NCI-H82 (cell line): ENCODE data around the gene USP32.
"Not testable (repeated sequence)": the region's sequence is repeated elsewhere in the genome, so short reads cannot be mapped to it uniquely, and the experiment has no call there.

Experiments
- DNase-seq: peaks from one replicate; lab custom pipeline; 2025; lab: John Stamatoyannopoulos, UW

The USP32 gene

DNA sequence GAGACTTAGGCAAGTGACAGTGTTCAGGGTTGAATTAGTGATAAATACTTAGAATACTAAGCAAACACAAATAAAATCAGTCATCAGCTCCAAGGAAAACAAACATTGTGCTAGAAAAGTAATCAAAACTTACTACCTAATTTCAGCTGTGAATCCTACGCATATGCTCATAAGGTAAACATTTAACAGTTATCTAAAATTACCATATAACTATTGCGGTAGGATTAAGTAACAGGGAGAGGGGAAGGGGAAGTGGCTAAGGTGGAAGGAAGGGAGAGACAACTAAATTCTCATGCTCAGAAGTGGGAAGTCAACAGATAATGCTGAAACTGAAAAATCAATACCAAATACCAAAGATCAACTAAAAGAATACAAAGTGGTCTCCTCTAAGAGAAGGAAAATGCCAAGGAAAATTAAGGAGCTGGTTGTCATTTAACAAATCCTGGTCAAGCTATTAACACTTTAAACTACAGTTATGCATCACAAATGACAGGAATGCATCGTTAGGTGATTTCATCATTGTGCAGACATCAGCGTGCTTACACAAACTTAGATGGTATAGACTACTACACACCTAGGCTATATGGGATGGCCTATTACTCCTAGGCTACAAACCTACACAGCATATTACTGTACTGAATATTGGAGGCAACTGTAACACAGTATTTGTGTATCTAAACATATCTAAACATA, 20.0 kb downstream of the USP32 start:
- no peak for DNase-seq

DNA sequence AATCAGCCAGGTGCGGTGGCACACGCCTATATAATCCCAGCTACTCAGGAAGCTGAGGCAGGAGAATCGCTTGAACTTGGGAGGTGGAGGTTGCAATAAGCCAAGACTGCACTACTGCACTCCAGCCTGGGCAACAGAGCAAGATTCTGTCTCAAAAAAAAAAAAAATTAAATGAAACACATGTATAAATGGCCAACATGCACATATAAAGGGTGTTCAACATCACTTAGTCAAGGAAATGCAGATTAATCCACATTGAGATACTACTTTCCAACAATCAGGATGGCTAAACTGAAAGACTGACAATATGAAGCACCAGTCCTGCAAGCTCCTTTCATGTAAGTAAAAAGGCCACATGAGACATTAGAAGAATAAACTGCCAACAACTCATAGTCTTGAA, 20.5 kb downstream of the USP32 start:
- DNase-seq: no peak

DNA sequence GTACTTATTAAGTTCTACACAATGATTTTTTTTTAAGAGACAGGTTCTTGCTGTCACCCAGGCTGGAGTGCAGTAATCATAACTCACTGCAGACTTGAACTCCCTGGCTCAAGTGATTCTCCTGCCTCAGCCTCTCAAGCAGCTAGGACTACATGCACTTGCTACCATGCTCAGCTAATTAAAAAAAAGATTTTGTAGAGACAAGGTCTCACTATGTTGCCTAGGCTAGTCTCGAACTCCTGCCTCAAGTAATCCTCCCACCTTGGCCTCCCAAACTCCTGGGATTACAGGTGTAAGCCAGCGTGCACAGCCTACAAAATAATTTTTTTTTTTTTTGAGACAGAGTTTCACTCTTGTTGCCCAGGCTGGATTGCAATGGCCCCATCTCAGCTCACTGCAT, 22.2 kb downstream of the USP32 start:
- no peak for DNase-seq

DNA sequence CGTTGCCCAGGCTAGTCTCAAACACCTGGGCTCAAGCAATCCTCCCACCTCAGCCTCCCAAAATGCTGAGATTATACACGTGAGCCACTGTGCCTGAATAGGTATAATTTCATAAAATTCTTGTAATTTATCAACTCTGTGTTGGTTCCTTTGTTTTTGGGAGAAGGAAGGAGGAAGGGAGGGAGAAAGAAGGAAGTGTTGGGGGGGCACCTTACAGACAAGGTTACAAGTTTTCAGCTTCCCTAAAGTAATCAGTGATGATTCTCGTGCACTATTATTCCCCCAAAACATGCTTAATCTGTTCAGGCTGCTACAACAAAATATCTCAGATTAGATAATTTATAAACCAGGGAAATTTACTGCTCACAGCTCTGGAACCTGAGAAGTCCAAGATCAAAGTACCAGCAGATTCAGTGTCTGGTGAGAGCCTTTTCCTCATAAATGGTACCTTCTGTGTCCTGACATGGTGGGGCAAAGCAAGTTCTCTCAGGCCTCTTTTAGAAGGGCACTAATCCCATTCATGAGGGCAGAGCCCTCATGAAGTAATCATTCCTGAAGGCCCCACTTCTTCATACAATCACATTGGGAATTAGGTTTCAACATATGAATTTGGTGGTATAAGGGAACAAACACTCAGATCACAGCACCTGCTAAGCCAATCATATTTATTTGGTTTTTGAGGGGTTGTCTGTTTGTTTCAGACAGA, 28.1 kb downstream of the USP32 start:
- no peak for DNase-seq

DNA sequence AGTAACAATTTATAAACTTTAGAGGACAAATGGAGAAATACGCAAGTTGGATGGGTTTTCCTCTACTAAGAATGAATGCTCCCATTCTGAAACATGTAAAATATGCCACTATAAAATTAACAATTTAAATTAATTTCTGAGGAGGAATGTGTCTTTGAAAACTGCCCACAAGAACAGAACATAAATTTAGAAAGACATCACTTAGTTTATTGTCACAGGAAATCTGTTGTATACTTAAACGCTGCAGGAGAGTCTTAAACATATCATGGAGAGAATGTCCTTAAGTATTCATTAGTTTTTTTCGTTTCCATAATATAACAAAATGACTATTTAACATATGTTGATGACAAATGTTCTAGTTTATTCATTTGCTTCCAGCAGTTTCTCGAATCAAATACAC, 29.6 kb downstream of the USP32 start:
- DNase-seq: no peak

DNA sequence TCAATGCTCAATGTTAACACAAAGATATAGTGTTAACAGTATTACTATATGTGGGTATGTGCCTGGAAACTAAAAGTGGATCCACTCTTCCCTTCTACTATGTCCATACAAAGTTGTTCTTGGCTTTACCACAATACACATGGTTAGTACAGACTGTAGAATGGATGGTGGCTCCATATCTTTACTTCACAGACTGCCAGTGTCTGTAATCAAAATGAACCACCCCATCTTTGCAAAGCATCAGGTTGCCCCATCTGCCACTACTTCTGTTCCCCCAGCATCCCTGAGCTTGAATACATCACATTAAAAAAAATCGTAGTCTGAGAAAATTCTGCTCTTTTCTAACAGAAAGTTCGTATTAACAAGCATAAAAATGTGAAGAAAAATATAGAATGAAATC, 30.0 kb downstream of the USP32 start:
- no peak for DNase-seq

DNA sequence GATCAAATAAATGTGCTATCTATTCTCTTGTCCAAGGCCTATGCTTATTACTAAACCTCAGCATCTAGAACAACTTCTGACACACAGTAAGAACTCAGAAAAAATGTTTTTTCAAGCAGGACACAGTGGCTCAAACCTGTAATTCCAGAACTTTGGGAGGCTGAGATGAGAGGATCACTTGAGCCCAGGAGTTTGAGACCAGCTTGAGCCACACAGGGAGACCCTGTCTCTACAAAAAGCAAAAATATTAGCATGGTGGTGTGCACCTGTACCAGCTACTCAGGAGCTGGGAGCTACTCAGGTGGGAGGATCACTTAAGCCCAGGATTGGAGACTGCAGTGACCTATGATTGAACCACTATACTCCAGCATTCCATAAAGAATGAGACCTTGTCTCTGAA, 32.5 kb downstream of the USP32 start:
- DNase-seq: no peak

DNA sequence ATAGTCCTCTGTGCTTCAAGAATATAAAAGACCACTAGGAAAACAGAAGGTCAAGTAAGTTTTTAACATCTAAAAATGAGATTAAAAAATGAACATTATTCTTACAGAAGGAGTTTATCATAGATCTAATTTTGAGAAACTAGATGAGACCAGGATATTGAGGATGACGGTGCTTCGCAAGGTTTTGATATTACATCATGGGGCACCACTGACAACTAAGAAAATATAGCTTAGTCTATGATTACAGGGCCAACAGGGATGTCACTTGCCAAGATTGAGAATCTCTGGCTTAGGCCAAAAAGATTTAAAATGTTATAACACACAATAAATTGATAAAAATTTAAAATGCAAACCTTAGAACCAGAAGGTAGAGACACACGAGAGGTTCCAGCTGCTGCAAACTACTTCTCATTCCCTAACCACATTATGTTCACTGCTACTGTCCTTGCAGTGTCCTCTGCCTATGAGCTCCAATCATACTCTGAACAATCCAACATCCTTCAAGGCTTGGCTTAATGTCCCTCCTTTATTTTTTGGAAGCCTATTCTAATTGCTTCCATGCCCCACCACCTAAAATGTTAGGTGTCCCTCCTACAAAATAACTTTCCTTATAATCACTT, 33.2 kb downstream of the USP32 start:
- no peak for DNase-seq

DNA sequence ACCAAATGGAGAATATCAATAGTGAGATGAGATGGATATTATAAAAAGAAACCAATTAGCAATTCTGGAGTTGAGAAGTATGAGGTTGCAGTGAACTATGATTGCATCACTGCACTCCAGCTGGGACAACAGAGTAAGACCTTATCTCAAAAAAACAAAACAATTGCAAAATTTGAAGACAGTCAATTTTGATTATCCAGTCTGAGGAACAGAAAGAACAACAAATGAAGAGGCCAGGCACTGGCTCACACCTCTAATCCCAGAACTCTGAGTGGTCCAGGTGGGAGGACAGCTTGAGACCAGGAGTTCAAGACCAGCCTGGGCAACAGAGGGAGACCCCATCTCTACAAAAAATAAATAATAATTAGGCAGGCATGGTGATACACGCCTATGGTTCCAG, 35.0 kb downstream of the USP32 start:
- DNase-seq: no peak

DNA sequence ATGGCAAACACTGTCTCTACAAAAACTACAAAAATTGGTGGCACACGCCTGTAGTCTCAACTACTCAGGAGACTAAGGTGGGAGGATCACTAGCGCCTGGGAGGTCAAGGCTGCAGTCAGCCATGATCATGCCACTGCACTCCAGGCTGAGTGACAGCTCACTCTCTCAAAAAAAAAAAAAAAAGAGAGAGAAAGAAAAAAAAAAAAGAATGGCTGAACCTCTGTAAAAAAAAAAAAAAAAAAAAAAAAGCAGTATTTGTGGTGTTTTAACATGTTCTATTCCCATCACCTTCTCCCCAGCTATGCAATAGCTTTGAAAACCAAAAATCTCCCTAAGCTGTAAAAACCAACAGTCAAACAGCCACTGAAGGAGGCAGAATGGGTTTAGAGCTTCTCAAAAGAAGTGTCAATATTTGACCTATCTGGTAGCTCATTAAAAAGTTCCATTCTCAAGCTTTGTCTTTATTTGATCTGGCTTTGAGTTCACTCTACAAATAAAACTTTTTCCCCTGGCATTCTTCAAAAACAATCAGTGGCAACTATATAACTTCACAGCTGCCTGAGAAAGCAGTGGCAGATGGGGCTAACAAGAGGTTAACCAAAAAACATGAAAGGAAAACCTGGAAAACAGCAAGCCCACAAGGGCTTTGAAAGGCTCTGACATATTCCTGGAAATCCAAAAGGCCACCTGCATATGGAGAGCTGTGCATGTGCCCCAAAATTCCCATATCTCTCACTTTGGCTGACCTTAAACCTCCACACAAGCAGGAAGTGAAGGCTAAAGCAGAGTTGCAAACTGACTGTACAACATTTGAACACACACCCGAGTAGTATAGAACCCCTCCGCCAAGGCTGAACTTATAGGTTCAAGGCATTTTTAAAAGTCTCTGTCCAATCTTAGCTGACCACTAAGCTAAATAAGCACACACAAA, 36.0 kb downstream of the USP32 start:
- no peak for DNase-seq

DNA sequence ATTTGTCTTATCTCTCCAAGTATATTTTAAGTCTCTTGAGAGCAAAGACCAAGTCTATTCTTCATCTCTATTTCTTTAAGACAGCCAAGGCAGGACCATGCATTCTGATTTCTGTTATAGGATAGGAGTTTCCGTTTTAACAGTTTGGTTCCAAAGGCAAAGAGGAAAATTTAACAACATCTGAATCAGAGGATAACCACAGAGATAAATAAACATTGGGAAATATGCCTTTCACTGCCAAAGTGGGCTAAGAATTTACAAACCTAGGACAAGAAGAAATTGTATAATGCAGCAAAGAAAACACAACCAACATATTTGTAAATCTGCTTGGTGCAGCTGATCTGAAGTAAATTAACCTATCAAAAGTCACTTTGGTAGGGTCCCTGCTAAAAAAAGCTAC, 37.7 kb downstream of the USP32 start:
- DNase-seq: no peak

DNA sequence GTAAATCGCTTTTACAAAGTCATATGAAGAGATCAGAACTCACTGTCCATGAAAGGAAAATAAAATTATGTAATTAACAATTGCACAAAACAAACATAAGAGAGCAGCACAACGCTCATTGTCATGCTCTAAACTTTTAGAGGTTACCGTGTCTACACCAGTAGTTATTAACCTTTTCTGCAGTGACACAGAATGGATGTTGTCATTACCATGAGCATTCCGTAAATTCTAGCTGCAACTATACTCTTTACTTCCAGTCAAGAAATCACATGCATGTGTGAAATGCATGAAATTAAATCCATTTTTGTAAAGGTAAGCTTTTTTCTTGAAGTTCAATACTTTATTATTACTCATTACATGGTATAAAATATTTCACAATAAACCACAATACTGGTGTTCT, 38.2 kb downstream of the USP32 start:
- DNase-seq: no peak

DNA sequence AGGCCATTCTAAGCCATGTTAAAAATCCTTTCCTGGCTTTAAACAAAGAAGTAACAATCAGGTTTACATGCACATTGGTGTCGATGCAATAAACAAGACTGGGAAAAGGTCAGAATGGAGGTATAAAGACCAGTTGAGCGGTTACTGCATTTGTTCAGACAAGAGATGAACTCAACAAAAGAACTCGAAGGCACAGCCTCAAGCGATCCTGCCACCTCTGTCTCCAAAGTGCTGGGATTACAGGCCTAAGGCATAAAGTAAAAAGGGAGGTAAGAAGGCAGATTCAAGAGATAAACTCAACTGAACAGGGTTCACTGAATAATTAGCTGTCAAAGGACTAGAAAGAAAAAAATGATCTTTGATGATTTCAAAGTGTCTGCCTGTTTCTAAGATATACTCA, 39.4 kb downstream of the USP32 start:
- no peak for DNase-seq

DNA sequence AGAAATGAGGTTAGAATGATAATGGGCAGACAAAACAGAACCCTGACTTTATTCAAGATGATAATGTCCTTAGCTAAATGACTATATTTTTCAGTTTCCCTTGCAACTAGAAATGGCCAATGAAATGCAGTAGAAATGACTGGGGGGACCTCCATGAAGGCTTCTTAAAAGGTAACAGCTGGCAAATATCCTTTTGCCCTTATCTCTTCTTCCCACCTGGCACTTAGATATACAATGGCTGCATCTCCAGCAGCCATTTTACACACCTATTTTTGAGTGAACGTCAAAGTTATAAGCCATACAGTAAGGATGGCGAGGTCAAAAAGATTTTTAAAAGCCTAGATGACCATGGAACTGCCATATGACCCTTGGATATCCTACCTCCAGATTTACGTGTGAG, 39.9 kb downstream of the USP32 start:
- DNase-seq: no peak

DNA sequence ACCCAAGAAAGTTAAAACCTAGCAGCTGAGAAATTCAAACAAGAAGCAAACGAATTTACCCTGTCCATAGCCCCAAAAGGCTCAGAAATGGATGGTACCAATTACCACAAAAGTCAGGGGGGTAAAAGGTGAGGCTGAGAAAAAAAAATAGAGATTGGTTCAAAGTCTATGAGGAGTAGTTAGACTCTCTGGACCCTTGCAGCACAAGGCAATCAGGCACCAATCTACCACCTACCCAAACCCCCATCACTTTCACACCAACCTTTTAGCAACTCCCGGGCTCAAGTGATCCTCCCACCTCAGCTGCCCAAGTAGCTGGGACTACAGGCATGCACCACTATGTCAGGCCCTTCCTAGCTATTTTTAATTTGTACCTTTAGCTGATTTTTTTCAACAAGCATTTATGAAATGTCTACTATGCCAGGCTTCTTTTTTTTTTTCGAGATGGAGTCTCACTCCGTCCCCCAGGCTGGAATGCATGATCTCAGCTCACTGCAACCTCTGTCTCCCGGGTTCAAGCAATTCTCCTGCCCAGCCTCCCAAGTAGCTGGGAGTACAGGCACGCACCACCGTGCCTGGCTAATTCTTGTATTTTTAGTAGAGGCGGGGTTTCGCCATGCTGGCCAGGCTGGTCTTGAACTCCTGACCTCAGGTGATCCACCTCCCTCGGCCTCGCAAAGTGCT, 40.8 kb downstream of the USP32 start:
- DNase-seq: no peak

DNA sequence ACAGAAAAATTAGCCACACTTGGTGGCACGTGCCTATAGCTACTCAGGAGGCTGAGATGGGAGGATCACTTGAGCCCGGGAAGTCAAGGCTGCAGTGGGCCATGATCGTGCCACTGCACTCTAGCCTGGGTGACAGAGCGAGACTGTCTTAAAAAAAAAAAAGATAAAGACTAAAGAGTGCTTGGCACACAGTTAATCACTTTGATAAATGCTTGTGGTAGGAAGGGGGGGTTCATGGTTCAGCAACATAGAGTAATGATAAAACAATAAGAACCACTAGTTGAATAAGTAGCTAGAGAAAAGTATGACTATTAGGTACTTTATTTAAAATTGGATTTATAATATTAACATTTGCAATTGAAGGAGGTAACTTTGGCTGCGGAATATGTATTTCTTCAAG, 43.3 kb downstream of the USP32 start:
- no peak for DNase-seq

DNA sequence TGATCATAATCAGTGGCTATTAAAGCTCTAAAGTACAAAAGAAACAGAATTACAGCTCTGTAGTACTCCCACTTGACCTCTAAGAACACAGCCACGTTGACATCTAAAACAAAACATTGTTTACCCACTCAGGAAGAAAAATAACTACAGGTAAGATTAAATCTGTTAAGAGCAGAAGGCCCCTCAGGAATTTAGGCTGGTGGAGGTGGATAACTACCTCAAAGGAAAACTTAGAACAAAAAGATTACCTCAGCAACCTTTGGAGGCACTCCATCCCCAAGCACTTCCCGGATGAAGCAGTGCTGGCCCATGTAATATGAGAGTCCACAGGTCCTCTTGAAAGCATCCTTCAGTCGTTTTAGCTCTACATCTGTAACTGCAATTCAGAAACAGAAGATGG, 46.7 kb downstream of the USP32 start:
- no peak for DNase-seq

DNA sequence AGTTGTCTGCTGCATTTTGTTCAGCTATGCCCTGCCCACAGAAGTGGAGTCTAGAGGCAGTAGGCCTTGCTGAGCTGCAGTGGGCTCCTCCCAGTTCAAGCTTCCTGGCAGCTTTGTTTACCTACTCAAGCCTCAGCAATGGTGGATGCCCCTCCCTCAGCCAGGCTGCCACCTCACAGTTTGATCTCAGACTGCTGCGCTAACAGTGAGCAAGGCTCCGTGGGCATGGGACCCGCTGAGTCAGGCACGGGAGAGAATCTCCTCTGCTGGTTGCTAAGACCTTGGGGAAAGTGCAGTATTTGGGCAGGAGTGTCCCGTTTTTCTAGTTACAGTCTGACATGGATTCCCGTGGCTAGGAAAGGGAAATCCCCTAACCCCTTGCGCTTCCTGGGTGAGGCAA, 49.4 kb downstream of the USP32 start:
- DNase-seq: not testable (repeated sequence)

DNA sequence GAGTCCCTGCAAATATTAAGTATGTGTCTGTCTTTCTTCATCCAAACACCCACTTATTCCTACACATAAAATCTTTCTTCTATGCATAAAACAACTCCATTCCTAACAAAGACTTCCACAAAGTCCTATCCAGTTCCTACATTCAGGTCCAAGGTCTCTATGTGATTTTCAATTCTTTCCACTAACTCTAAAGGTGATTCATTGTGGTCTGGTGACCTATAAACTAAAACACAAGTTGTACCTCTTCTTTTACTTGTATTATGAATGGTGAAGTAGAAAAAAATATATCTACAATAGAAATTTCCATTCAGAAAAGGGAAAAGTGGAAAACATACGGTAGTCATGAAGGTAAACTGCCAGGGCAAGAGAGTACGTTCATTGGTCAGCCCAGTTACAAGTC, 56.6 kb downstream of the USP32 start:
- no peak for DNase-seq

DNA sequence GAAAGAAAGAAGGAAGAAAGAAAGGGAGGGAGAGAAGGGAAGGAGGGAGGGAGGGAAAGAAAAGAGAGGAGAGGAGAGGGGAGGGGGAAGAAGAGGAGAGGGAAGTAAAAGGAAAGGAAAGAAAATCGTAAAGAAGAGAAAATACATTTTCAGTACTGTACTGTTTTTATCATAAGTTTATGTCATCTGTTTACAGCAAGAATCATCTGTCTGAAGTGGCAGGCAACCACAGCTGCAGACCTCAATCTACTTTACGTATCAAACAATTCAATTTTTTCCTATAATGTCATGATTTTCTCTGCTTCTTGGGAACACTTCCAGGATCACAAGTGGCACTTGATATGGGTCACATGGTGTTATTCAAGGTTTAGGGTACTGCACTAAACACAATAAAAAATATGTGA, 58.3 kb downstream of the USP32 start:
- no peak for DNase-seq

DNA sequence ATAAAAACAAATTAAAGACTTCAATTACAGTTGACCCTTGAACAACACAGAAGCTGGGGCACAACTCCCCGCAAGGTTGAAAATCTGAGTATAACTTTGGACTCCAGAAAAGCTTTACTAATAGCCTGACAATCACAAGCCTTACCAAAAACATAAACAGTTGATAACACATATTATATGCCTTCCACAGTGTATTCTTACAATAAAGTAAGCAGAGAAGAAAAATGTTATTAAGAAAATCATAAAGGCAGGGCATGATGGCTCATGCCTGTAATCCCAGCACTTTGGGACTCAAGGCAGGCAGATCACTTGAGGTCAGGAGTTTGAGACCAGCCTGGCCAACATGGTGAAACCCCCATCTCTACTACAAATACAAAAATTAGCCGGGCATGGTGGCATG, 58.9 kb downstream of the USP32 start:
- DNase-seq: not testable (repeated sequence)

DNA sequence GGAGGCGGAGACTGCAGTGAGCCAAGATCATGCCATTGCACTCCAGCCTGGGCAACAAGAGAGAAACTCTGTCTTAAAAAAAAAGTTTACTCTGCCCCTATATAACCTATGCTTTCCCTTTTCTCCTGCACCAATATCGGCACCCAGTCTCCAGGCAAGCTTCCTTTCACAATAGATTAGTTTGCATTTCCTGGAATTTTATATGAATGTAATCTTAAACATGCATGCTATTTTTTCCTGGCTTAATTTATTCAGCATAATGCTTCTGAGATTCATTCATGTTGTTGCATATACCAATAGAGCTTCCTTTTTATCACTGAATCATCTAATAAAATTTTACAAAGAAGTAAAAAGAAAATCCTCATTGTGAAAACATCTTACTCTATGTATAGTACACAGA, 59.4 kb downstream of the USP32 start:
- no peak for DNase-seq
